Measurements from ENCODE around the gene MMP10. TPM values are rescaled to one million over a fixed set of nuclear protein-coding genes. Genes with fewer than 3 reads are reported as not detected.

The MMP10 gene
- total and polyA plus RNA-seq, 2 donors (not counting 3 experiments of a cell fraction or from before 2014, with no cell fraction given): 4.3 to 15.0 TPM

GRCh38 chr11:102802341-102802740 lies 21.9 kb upstream of the MMP10 start:
- FAIRE-seq: peak; percentile 57
- Histone ChIP-seq H3K27me3 (ENCODE audit: control insufficient read depth in 2 of 2, insufficient read depth in 2 of 2, low read length in 2 of 2) (peaks cover 3 to 10% of the 10 kb centered on the region in 2 experiments), H2AFZ (ENCODE audit: low read depth, low read length) (no peak overlapping the region), H3K79me2 (ENCODE audit: control insufficient read depth, insufficient read depth, low read length) (peaks cover 3% of the 10 kb centered on the region), H3K9me1 (replicated peaks; ENCODE audit: control insufficient read depth, extremely low read depth, insufficient read depth, low read length) (no peaks in the 10 kb centered on the region), H3K4me3 (replicated peaks in 1 of 3; ENCODE audit: insufficient read depth in 1 of 3, low read depth in 1 of 3, low read length in 3 of 3) (no peak overlapping the region), H3K4me2 (ENCODE audit: insufficient read depth, low read length) (no peak overlapping the region), H3K36me3 (ENCODE audit: control insufficient read depth in 2 of 2, extremely low read depth in 1 of 2, insufficient read depth in 2 of 2, low read length in 2 of 2) (no peaks in the 10 kb centered on the region), H3K9me3 (replicated peaks; ENCODE audit: control insufficient read depth, insufficient read depth, low read length) (no peaks in the 10 kb centered on the region), H3K4me1 (ENCODE audit: control insufficient read depth, extremely low read depth, insufficient read depth, low read length) (peaks cover 29% of the 10 kb centered on the region), H3K27ac (ENCODE audit: insufficient read depth, low read depth, low read length) (peak overlapping the region; percentile 39), H4K20me1 (replicated peaks; ENCODE audit: control insufficient read depth, extremely low read depth, insufficient read depth, low read length) (no peaks in the 10 kb centered on the region), H3K9ac (replicated peaks; ENCODE audit: extremely low read depth, insufficient read depth, low read length) (no peak overlapping the region)
- no TSS peak for BruUV-seq (replicated peaks)
- peak; percentile 39 for TF ChIP-seq GATA2 (IDR thresholded peaks at IDR 0.05; ENCODE audit: insufficient read depth, insufficient read length, low read depth, low read length)
- TF ChIP-seq, protein P1, sequence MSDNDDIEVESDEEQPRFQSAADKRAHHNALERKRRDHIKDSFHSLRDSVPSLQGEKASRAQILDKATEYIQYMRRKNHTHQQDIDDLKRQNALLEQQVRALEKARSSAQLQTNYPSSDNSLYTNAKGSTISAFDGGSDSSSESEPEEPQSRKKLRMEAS (IDR thresholded peaks at IDR 0.05; ENCODE audit: insufficient read depth, insufficient read length): peak; percentile 46
- TF ChIP-seq, protein P2, sequence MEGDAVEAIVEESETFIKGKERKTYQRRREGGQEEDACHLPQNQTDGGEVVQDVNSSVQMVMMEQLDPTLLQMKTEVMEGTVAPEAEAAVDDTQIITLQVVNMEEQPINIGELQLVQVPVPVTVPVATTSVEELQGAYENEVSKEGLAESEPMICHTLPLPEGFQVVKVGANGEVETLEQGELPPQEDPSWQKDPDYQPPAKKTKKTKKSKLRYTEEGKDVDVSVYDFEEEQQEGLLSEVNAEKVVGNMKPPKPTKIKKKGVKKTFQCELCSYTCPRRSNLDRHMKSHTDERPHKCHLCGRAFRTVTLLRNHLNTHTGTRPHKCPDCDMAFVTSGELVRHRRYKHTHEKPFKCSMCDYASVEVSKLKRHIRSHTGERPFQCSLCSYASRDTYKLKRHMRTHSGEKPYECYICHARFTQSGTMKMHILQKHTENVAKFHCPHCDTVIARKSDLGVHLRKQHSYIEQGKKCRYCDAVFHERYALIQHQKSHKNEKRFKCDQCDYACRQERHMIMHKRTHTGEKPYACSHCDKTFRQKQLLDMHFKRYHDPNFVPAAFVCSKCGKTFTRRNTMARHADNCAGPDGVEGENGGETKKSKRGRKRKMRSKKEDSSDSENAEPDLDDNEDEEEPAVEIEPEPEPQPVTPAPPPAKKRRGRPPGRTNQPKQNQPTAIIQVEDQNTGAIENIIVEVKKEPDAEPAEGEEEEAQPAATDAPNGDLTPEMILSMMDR (IDR thresholded peaks at IDR 0.05; ENCODE audit: extremely low read depth in 1 of 2, insufficient read depth in 1 of 2, low read depth in 1 of 2, low read length in 2 of 2): no peak
- ChIA-PET POLR2A (no interaction called here), CTCF (interaction anchor here (0.7 to 1.2 kb wide), 7 partner anchors 10 to 173 kb away, joined by 3 to 13 read pairs (median 3); partner anchors contain the start of gene MMP10)
- DNase-seq (ENCODE audit: low read depth, low spot score): peak; percentile 30
- dilution Hi-C loops (cut with MboI; ENCODE audit: extremely low pct_ligation_motif_present, low sequenced_read_pairs) (no loop called here), intact Hi-C loops (cut with micrococcal nuclease) (loop anchor here (1.0 to 10.0 kb wide), 3 partner anchors 9 to 805 kb away; no protein-coding TSS in a partner anchor)

DNA sequence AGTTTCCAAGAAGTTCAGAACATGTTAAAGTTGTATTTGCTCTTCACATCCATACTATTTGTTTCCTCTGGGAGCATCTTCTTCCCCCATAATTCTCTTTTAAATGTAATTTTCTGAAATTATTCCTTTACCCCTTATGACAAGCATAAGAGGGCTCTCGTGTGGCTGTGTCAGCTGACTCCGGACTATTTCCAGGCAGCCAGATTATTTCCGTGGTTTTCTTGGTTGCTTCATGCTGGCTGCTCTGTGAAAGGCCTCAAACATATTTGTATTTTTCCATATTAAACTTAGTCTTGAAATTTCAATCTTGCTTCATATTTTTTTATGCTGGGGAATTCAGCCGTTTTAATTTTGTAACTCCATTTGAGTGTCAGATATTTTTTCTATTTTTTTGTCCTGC lies 20.3 kb upstream of the MMP10 start:
- Histone ChIP-seq H3K4me1 (ENCODE audit: control insufficient read depth, extremely low read depth, insufficient read depth, low read length) (peaks cover 29% of the 10 kb centered on the region), H3K4me3 (replicated peaks in 1 of 3; ENCODE audit: insufficient read depth in 1 of 3, low read depth in 1 of 3, low read length in 3 of 3) (no peak overlapping the region), H3K9me3 (replicated peaks; ENCODE audit: control insufficient read depth, insufficient read depth, low read length) (no peaks in the 10 kb centered on the region), H3K4me2 (ENCODE audit: insufficient read depth, low read length) (no peak overlapping the region), H2AFZ (ENCODE audit: low read depth, low read length) (no peak overlapping the region), H3K79me2 (ENCODE audit: control insufficient read depth, insufficient read depth, low read length) (peaks cover 12% of the 10 kb centered on the region), H3K36me3 (ENCODE audit: control insufficient read depth in 2 of 2, extremely low read depth in 1 of 2, insufficient read depth in 2 of 2, low read length in 2 of 2) (no peaks in the 10 kb centered on the region), H3K9ac (replicated peaks; ENCODE audit: extremely low read depth, insufficient read depth, low read length) (no peak overlapping the region), H3K9me1 (replicated peaks; ENCODE audit: control insufficient read depth, extremely low read depth, insufficient read depth, low read length) (no peaks in the 10 kb centered on the region), H3K27me3 (ENCODE audit: control insufficient read depth in 2 of 2, insufficient read depth in 2 of 2, low read length in 2 of 2) (peaks cover 0 to 7% of the 10 kb centered on the region in 2 experiments), H4K20me1 (replicated peaks; ENCODE audit: control insufficient read depth, extremely low read depth, insufficient read depth, low read length) (no peaks in the 10 kb centered on the region), H3K27ac (ENCODE audit: insufficient read depth, low read depth, low read length) (peak overlapping the region; percentile 87)
- dilution Hi-C loops (cut with MboI; ENCODE audit: extremely low pct_ligation_motif_present, low sequenced_read_pairs): no loop called here
- POLR2A ChIA-PET: no interaction called here
- CTCF ChIA-PET: interaction anchor here (0.9 kb wide), 2 partner anchors 9 to 67 kb away, joined by 3 read pairs; no protein-coding TSS in a partner anchor
- intact Hi-C loops (cut with micrococcal nuclease): loop anchor here (1.0 to 10.0 kb wide), 3 partner anchors 196 to 807 kb away; no protein-coding TSS in a partner anchor
- FAIRE-seq (no peak), DNase-seq (ENCODE audit: low read depth, low spot score) (no peak)
- BruUV-seq (replicated peaks): no TSS peak
- no peak for TF ChIP-seq POLR2A (IDR thresholded peaks at IDR 0.05; ENCODE audit: low read depth, low read length)
- no peak for TF ChIP-seq JUN (IDR thresholded peaks at IDR 0.05; ENCODE audit: borderline replicate concordance, insufficient read depth, insufficient read length, low read depth)
- TF ChIP-seq POLR2AphosphoS5 (IDR thresholded peaks at IDR 0.05; ENCODE audit: insufficient read depth, low read depth, low read length): no peak
- TF ChIP-seq EZH2 (IDR thresholded peaks at IDR 0.05; ENCODE audit: borderline replicate concordance, low read depth, low read length, severe bottlenecking): no peak
- no peak for TF ChIP-seq GATA2 (IDR thresholded peaks at IDR 0.05; ENCODE audit: insufficient read depth, insufficient read length, low read depth, low read length)
- TF ChIP-seq, protein P1 (IDR thresholded peaks at IDR 0.05; ENCODE audit: insufficient read depth, insufficient read length): no peak
- TF ChIP-seq, protein P2 (IDR thresholded peaks at IDR 0.05; ENCODE audit: extremely low read depth in 1 of 2, insufficient read depth in 1 of 2, low read depth in 1 of 2, low read length in 2 of 2): no peak
- TF ChIP-seq FOS (IDR thresholded peaks at IDR 0.05; ENCODE audit: borderline replicate concordance, insufficient read depth, low read length): no peak
- TF ChIP-seq MYC (IDR thresholded peaks at IDR 0.05; ENCODE audit: low read depth, low read length): no peak

All from endothelial cell of umbilical vein (primary cell).